ENCODE results near the gene LSAMP. TPM values are rescaled to one million over a fixed set of nuclear protein-coding genes. Genes with fewer than 3 reads are reported as not detected.

The LSAMP gene
- total RNA-seq (2014; rRNA removed; shearing (Covaris generic); ENCODE audit: low replicate concordance), result not detected in 2 replicates

- in situ Hi-C loops (cut with HindIII; ENCODE audit: low pct_unique_long_range_greater_than_20kb, low sequenced_read_pairs), result no loop called here
- DNase-seq (ENCODE audit: low read depth), result no peak
Observed at GRCh38 chr3:116445311-116445841, at the start of gene LSAMP. Gene LSAMP (minus strand): TSS chr3:116445487.

DNA sequence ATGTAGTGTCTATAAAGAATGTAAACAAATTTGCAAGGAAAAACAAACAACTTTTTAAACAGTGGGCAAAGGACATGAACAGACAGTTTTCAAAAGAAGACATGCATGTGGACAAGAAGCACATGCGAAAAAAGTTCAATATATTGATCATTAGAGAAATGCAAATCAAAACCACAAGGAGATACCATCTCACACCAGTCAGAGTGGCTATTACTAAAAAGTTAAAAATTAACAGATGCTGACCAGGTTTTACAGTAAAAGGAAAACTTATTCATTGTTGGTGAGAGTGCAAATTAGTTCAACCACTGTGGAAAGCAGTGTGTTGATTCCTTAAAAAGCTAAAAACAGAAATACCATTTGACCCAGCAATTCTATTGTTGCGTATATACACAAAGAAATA, 47.1 kb upstream of the LSAMP start:
- DNase-seq (ENCODE audit: low read depth), result no peak
- in situ Hi-C loops (cut with HindIII; ENCODE audit: low pct_unique_long_range_greater_than_20kb, low sequenced_read_pairs), result no loop called here

DNA sequence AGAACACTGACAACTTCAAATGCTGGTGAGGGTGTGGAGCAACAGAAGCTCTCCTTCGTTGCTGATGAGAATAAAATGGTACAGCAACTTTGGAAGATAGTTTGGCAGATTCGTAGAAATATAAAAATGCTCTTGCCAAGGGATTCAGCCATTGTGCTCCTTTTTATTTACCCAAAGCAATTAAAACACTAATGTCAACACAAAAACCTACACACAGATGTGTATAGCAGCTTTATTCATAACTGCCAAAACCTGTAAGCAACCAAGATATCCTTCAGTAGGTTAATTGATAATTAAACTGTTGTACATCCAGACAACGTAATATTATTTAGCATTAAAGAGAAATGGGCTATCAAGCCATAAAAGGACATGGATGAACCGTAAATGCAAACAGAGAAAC, 37.8 kb upstream of the LSAMP start:
- in situ Hi-C loops (cut with HindIII; ENCODE audit: low pct_unique_long_range_greater_than_20kb, low sequenced_read_pairs), result no loop called here
- DNase-seq (ENCODE audit: low read depth), result no peak

DNA sequence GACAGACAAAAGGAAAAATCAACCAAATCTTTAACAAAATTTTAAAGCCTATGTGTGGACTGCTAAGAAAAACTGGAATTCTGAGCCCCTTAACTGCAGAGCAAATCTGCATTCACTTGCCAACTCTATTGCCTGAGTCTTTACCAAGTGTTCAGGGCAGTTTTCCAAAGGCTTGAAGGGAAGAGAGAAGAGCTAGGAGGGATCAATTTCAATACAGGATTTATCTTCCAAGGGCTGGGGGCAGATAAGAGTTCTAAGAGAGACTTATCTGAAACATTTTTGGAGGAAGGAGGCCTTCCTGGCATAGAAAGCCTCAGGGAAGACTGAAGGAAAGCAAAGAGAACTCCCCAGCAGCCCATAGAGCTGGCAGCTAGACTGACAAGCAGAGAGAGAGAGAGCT, 31.4 kb upstream of the LSAMP start:
- no peak for DNase-seq (ENCODE audit: low read depth)
- in situ Hi-C loops (cut with HindIII; ENCODE audit: low pct_unique_long_range_greater_than_20kb, low sequenced_read_pairs), result no loop called here

- no peak for DNase-seq (ENCODE audit: low read depth)
- in situ Hi-C loops (cut with HindIII; ENCODE audit: low pct_unique_long_range_greater_than_20kb, low sequenced_read_pairs), result no loop called here
Observed at GRCh38 chr3:116474801-116475200, 29.5 kb upstream of the LSAMP start.

GRCh38 chr3:116474032-116474780, 28.9 kb upstream of the LSAMP start:
- in situ Hi-C loops (cut with HindIII; ENCODE audit: low pct_unique_long_range_greater_than_20kb, low sequenced_read_pairs), result no loop called here
- DNase-seq (ENCODE audit: low read depth), result no peak

- no peak for DNase-seq (ENCODE audit: low read depth)
- in situ Hi-C loops (cut with HindIII; ENCODE audit: low pct_unique_long_range_greater_than_20kb, low sequenced_read_pairs), result no loop called here
Observed at GRCh38 chr3:116473602-116474001, 28.3 kb upstream of the LSAMP start.

GRCh38 chr3:116470605-116471197, 25.4 kb upstream of the LSAMP start:
- DNase-seq (ENCODE audit: low read depth), result no peak

GRCh38 chr3:116469546-116469945, 24.3 kb upstream of the LSAMP start:
- no peak for DNase-seq (ENCODE audit: low read depth)
- in situ Hi-C loops (cut with HindIII; ENCODE audit: low pct_unique_long_range_greater_than_20kb, low sequenced_read_pairs), result no loop called here

More at GRCh38 chr3:116470605-116471197, 25.4 kb upstream of the LSAMP start:
- in situ Hi-C loops (cut with HindIII; ENCODE audit: low pct_unique_long_range_greater_than_20kb, low sequenced_read_pairs), result no loop called here

- in situ Hi-C loops (cut with HindIII; ENCODE audit: low pct_unique_long_range_greater_than_20kb, low sequenced_read_pairs), result no loop called here
Observed at GRCh38 chr3:116464276-116464798, 19.1 kb upstream of the LSAMP start.

DNA sequence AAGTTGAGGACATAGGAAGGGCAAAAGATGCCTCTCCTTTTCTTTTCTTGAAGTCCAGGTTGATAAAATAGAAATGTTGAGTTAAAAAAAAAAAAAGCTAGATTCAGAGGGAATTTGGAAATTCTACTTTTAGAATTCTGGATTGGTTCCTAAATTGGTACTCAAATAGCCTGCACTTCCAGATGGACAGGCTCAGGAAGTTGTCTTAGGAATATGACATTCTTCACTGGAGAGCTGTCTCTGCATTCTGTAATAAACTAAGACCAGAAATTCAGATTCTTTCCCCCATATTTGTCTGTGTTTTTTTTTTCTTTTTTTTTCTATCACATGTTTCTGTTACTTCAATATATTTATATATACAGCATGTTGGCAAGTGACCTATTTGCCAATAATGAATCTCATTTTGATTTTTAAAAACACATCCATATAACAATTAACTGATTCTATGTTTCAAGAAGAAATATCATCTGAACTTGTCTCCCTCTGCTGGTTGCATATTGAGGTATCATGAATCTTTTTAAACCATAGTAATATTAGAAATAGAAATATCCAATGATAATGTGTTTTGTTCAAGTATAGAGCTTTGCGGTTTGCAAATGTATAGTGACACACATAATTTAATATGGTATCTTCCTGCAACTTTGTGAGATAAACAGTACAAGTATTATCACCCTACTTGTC, 8.5 kb upstream of the LSAMP start:
- in situ Hi-C loops (cut with HindIII; ENCODE audit: low pct_unique_long_range_greater_than_20kb, low sequenced_read_pairs), result no loop called here
- DNase-seq (ENCODE audit: low read depth), result no peak

More at GRCh38 chr3:116464276-116464798, 19.1 kb upstream of the LSAMP start:
- no peak for DNase-seq (ENCODE audit: low read depth)

DNA sequence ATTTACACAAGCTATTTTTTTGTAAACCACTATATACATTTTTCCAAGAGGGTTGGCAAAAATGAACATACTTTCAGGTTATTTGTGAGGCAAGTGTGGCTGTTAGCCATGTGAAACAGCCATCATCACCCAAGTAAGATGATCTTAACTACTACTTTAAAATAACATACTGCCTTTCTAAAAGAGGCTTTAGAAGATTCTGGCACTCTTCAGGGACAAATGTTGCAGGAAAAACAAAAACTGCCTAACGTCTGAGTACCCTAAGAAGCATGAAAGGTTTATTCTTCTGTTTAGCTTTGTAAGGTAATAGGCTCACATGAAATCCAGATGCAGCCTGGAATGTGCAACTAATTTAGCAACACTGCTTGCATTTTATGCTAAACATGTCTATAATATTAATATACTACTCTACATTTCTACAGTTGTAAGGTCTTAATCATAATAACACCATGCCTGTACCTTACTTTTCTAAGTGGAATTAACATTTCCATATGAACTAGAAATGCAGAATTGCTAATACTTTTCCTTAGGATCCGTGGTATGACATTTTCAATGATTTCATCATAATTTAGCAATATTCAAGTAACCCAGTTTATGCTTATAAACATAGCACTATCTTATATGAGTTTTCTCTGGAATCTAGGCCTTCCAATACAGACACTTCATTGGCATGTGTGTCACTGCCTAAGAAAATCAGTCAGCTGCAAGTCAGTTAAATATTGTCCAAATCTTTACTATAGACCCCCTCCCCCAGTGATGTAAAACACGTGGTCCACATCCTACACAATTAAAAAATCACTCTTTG, 4.5 kb upstream of the LSAMP start:
- in situ Hi-C loops (cut with HindIII; ENCODE audit: low pct_unique_long_range_greater_than_20kb, low sequenced_read_pairs), result no loop called here
- no peak for DNase-seq (ENCODE audit: low read depth)

DNA sequence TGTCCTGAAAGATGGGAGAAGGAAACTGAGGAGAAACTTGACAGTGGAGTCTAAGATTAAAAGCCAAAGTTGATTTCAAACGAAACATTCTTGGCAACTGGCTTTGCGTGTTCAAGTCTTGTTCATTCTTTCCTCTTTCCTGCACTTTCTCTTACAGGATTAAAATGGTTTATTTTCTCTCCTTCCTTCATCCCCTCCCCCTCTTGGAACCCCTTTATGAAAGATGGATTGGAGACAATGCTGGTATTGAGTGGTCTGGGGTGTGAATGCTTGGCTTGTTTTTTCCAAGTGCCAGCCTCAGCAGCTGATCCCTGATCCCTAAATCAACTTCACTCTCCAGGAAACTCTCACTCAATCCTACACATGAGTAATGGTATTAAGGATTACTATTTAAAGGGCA, 703 bp upstream of the LSAMP start:
- in situ Hi-C loops (cut with HindIII; ENCODE audit: low pct_unique_long_range_greater_than_20kb, low sequenced_read_pairs), result no loop called here
- DNase-seq (ENCODE audit: low read depth), result no peak

DNA sequence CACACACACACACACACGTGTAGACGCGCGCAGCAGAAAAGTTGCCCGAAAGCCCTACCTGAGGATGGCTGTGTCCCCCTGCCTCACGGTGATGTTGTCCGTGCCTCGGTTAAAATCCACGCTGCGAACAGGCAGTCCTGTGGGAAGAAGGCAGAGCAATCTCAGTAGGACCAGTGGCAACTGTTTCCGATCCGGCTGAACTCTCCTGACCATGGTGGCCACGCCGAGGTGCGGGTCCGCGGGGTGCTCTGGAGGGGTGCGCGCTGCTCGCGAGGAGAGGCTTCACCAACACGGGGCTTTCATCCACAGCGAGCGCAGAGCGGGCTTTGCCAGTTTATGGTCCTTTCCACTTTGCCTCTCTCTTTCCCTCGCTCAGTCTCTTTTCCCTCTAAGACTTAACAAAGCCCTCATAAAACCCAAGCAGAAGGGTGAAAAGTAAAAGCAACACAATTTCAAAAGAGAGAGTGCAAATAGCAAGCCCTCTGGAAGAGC, 422 bp downstream of the LSAMP start:
- in situ Hi-C loops (cut with HindIII; ENCODE audit: low pct_unique_long_range_greater_than_20kb, low sequenced_read_pairs), result no loop called here
- no peak for DNase-seq (ENCODE audit: low read depth)

- in situ Hi-C loops (cut with HindIII; ENCODE audit: low pct_unique_long_range_greater_than_20kb, low sequenced_read_pairs), result no loop called here
- DNase-seq (ENCODE audit: low read depth), result no peak
Observed at GRCh38 chr3:116444115-116444747, 1.1 kb downstream of the LSAMP start.

GRCh38 chr3:116443191-116443661, 2.1 kb downstream of the LSAMP start:
- DNase-seq (ENCODE audit: low read depth), result no peak
- in situ Hi-C loops (cut with HindIII; ENCODE audit: low pct_unique_long_range_greater_than_20kb, low sequenced_read_pairs), result no loop called here

DNA sequence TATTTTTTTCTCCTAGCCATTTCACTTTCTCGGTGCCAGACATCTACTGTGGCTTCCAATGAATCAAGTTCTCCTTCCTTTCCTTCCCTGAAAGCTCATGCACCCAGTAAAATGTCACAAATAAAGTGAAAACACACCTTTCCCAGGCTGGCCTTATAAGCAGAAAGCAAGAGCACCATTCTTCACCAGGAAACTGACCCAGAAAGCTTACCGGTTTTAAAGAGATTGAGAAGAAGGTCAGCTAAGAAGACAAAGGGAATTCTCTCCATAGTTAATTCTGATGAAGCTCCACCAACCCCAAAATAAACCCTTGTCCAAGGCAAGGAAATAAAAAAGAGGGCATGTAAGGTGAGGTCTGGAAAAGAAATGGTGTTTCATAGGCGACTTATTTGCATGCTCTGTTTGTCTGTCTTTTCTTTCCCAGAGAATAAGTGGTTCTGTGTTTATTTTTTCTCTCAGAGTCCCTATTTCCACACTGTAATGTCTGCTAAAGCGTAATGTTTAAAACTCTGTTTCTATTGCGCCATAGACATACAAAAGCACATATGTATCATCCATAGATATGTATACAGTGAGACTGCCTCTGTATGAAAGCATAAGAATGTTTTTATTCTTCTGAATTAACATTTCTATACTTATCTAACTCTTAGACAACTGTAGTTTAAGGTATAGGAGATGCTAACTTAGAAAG, 2.8 kb downstream of the LSAMP start:
- no peak for DNase-seq (ENCODE audit: low read depth)
- in situ Hi-C loops (cut with HindIII; ENCODE audit: low pct_unique_long_range_greater_than_20kb, low sequenced_read_pairs), result no loop called here
